K562 (cell line): ENCODE measurements around the gene NFAM1. TPM values are rescaled to one million over a fixed set of nuclear protein-coding genes. Genes with fewer than 3 reads are reported as not detected.

ENCODE experiments used
- ATAC-seq: fragments of 200-7000 bp; cut with Tn5 transposase; 3 replicates; pipeline ENCODE4 v1.9.1; 2020; ENCODE audit warnings: moderate library complexity
- BruUV-seq: library from RNA; stranded (reverse); fragments of 400-500 nt; replicated peaks from 2 replicates; lab custom pipeline; 2021; lab: Mats Ljungman, UMichigan
- CTCF ChIA-PET: fragments of 300-600 bp; formaldehyde crosslinking; extraction: SDS; loops from one replicate; lab custom pipeline; 2021; ENCODE audit warnings: low intra/inter-chr PET ratio; lab: Yijun Ruan, JAX
- POLR2A ChIA-PET: fragments of 300-600, 350-650 bp; sonication (Branson Sonifier 250); formaldehyde crosslinking; extraction: SDS; loops from one replicate; lab custom pipeline; 2021; ENCODE audit warnings: antibody characterized with exemption, inconsistent platforms; lab: Yijun Ruan, JAX
- DNase-seq, 4 experiments: peaks; one replicate each; pipeline versions ENCODE4 v3.0.0 to v3.0.0-alpha.2; 2011 to 2018; ENCODE audit warnings: low spot score in 3 of 4, mixed read lengths in 3 of 4; ENCODE audit errors: extremely low read depth in 1 of 4
- FAIRE-seq: peaks from 2 replicates; lab custom pipeline; 2011; peaks lifted over from hg19 to GRCh38; lab: Jason Lieb, UNC
- H2AFZ ChIP-seq: 2 replicates; pipeline ENCODE4 v1.6.0; 2011; ENCODE audit warnings: low read depth, low read length, control low read depth, inconsistent platforms
- H3K27ac ChIP-seq: fragments of 200-600 bp; 3 replicates; pipeline ENCODE4 v1.8.0; 2011; ENCODE audit warnings: low read depth, mild to moderate bottlenecking, control low read depth, inconsistent platforms, low read length, moderate library complexity, mixed read lengths; ENCODE audit errors: extremely low read depth
- H3K27me3 ChIP-seq, 2 experiments: fragments of 300-600 bp in 1 of 2; 2 replicates in 1 of 2; 3 replicates in 1 of 2; pipeline versions ENCODE4 v1.6.0 to v1.8.0; 2011; ENCODE audit warnings: inconsistent platforms in 2 of 2, low read length in 2 of 2, mild to moderate bottlenecking in 1 of 2, mixed read lengths in 1 of 2, moderate library complexity in 1 of 2; ENCODE audit not compliant: control insufficient read depth in 2 of 2, insufficient read depth in 2 of 2
- H3K36me3 ChIP-seq: fragments of 300-600 bp; 3 replicates; pipeline ENCODE4 v1.8.0; 2011; ENCODE audit warnings: mild to moderate bottlenecking, low read length, inconsistent platforms; ENCODE audit not compliant: control insufficient read depth, insufficient read depth
- H3K4me1 ChIP-seq, 2 experiments: fragments of 200-600 bp in 1 of 2; replicated peaks in 1 of 2; 2 replicates in 1 of 2; 3 replicates in 1 of 2; pipeline versions ENCODE4 v1.5.1 to v1.8.0; 2011; ENCODE audit warnings: inconsistent platforms in 2 of 2, low read length in 2 of 2, mild to moderate bottlenecking in 1 of 2, mixed read lengths in 1 of 2, moderate library complexity in 1 of 2; ENCODE audit not compliant: control insufficient read depth in 2 of 2, insufficient read depth in 2 of 2
- H3K4me2 ChIP-seq: 2 replicates; pipeline ENCODE4 v1.6.1; 2011; ENCODE audit warnings: low read length, control low read depth, inconsistent platforms, mixed read lengths; ENCODE audit not compliant: insufficient read depth
- H3K4me3 ChIP-seq: fragments of 200-600 bp; sonication (generic), shearing (Covaris generic); 2 replicates; pipeline ENCODE4 v1.5.1; 2016; ENCODE audit warnings: control low read depth, inconsistent platforms
- H3K79me2 ChIP-seq: fragments of 200-600 bp; 3 replicates; pipeline ENCODE4 v1.8.0; 2011; ENCODE audit warnings: low read length, inconsistent platforms; ENCODE audit not compliant: control insufficient read depth, insufficient read depth
- H3K9ac ChIP-seq, 2 experiments: 2 replicates each; pipeline versions ENCODE4 v1.6.0 to v1.6.1; 2011; ENCODE audit warnings: low read depth in 2 of 2, low read length in 2 of 2, control low read depth in 1 of 2, inconsistent platforms in 1 of 2, mild to moderate bottlenecking in 1 of 2, mixed read lengths in 1 of 2; ENCODE audit not compliant: insufficient read depth in 1 of 2
- H3K9me1 ChIP-seq: one replicate; pipeline ENCODE4 v1.6.0; 2011; ENCODE audit warnings: inconsistent platforms, mild to moderate bottlenecking, low read length, moderate library complexity; ENCODE audit not compliant: control insufficient read depth, insufficient read depth
- H3K9me3 ChIP-seq: replicated peaks from 2 replicates; pipeline ENCODE4 v1.5.1; 2011; ENCODE audit warnings: low read depth, low read length, inconsistent platforms; ENCODE audit not compliant: control insufficient read depth, insufficient read depth
- H4K20me1 ChIP-seq: replicated peaks from 2 replicates; pipeline ENCODE4 v1.6.1; 2011; ENCODE audit warnings: low read length, inconsistent platforms, mixed read lengths; ENCODE audit not compliant: control insufficient read depth, insufficient read depth
- PCBP1 ChIP-seq: fragments of 200-400 bp; formaldehyde crosslinking; IDR thresholded peaks from 2 replicates; pipeline ENCODE4 v1.6.1; 2018; ENCODE audit warnings: mild to moderate bottlenecking, low read depth, low read length; ENCODE audit not compliant: poor library complexity, severe bottlenecking
- TAF9B ChIP-seq: fragments of 450-650 bp; IDR thresholded peaks from 2 replicates; pipeline ENCODE4 v1.6.1; 2018; ENCODE audit warnings: mild to moderate bottlenecking; ENCODE audit not compliant: partially characterized antibody
- TFAP4 ChIP-seq: sonication (generic); formaldehyde crosslinking; IDR thresholded peaks from 2 replicates; pipeline ENCODE4 v1.8.0; 2022; ENCODE audit warnings: missing genetic modification reagents, mild to moderate bottlenecking, moderate library complexity, borderline replicate concordance
- ZBTB33 ChIP-seq: sonication (generic); formaldehyde crosslinking; IDR thresholded peaks from 2 replicates; pipeline ENCODE4 v1.8.1; 2023; ENCODE audit warnings: mild to moderate bottlenecking, missing genetic modification reagents
- ZKSCAN1 ChIP-seq: fragments of 150-350 bp; IDR thresholded peaks from 2 replicates; pipeline ENCODE4 v1.6.1; 2016; ENCODE audit warnings: low read depth, low read length
- ZNF609 ChIP-seq: sonication (generic); formaldehyde crosslinking; IDR thresholded peaks from 2 replicates; pipeline ENCODE4 v1.8.1; 2023; ENCODE audit warnings: missing genetic modification reagents, mild to moderate bottlenecking, borderline replicate concordance
- WGBS: fragments of 100-300 bp; shearing (Covaris generic); methylation state at CpG from one replicate; pipeline ENCODE4 v1.1.6; 2016; ENCODE audit warnings: low coverage, mixed read lengths; ENCODE audit not compliant: insufficient coverage; ENCODE audit errors: missing lambda C conversion rate; 5-methylcytosine and 5-hydroxymethylcytosine counted together
- in situ Hi-C: fragments of 300-500 bp; cut with MboI; formaldehyde crosslinking; loops from 4 replicates; pipeline ENCODE4 v1.15.0; 2018; ENCODE audit warnings: inconsistent platforms, mixed read lengths
- intact Hi-C: fragments of 100-400 bp; cut with micrococcal nuclease; formaldehyde crosslinking; loops from 2 replicates; pipeline ENCODE4 v1.14.2; 2022
- polyA plus RNA-seq, 8 experiments: library from polyadenylated mRNA; depleted of rRNA in 4 of 8; stranded (reverse) in 5 of 8; unstranded in 3 of 8; fragments of >200 nt; fragmentation: Nextera tagmentation in 2 of 8; fragmentation: Illumina TruSeq in 1 of 8; extraction: Ambion mirVana in 2 of 8; extraction: Trizol in 1 of 8; gene quantifications; 2 replicates each; pipeline versions ENCODE4 v1.2.1 to v1.2.3, GENCODE V29; 2011 to 2014; ENCODE audit warnings: inconsistent platforms in 1 of 8, missing spikeins in 1 of 8
- total RNA-seq, 7 experiments: library from RNA; depleted of rRNA in 6 of 7; stranded (reverse); fragments of >200 nt in 6 of 7; fragmentation: Illumina TruSeq in 2 of 7; extraction: Trizol in 2 of 7; gene quantifications; 2 replicates each; pipeline versions ENCODE4 v1.2.1 to v1.2.3, GENCODE V29; 2011 to 2021; ENCODE audit warnings: low replicate concordance in 1 of 7

NFAM1 gene
- total and polyA plus RNA-seq, 9 of the 15 experiments (the other 6 are each of a cell fraction or from before 2014, with no cell fraction given), result 0.01 to 0.18 (median 0.03) TPM; not detected in 5

DNA sequence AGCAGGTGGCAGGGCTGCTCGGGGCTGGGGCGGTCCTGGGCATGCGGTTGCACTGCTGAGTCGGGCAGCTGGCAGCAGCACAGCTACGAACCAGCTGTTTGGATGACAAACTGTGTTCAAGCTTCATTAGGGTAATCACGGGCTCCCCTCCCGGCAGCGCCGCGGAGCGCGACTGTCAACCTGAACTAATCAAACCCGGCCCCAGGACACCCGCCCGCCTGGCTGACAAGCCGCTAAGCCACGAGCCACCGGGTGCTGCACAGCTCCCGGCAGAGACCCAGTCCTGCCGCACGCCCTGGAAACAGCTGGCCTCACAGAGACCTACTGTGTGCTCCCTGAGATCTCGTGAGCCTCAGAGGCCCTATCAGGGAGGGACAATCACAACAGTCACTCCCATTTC is 101.2 kb downstream of the NFAM1 start:
- TF ChIP-seq TFAP4 (peak; percentile 30; the same call in 1 of the 2 replicates), PCBP1 (no peak), ZKSCAN1 (peak; percentile 93), ZBTB33 (CRISPR knock-in tag) (peak; percentile 92), TAF9B (no peak), ZNF609 (CRISPR knock-in tag) (no peak)
- H4K20me1 ChIP-seq, result peaks cover 6% of the 10 kb centered on the region; the same call in 1 of the 2 replicates
- no peak overlapping the region for H3K27ac ChIP-seq
- H3K27me3 ChIP-seq, result peaks cover 0 to 38% of the 10 kb centered on the region in 2 experiments; a peak in 2 of 5 replicates
- FAIRE-seq, result no peak
- no TSS peak for BruUV-seq
- intact Hi-C loops, result no loop called here
- H2AFZ ChIP-seq, result no peak overlapping the region
- WGBS, result 5% methylated on average over 8 of the region's 22 CpGs
- no peak for DNase-seq
- H3K9ac ChIP-seq, result no peak overlapping the region
- no peaks in the 10 kb centered on the region for H3K79me2 ChIP-seq
- in situ Hi-C loops, result no loop called here
- H3K4me1 ChIP-seq, result peaks cover 0 to 23% of the 10 kb centered on the region in 2 experiments; a peak in 2 of 5 replicates
- no peaks in the 10 kb centered on the region for H3K36me3 ChIP-seq
- no peak overlapping the region for H3K4me2 ChIP-seq
- ChIA-PET CTCF (no interaction called here), POLR2A (no interaction called here)
- H3K9me3 ChIP-seq, result no peaks in the 10 kb centered on the region
- peak; percentile 61; the same call in 2 of the 3 replicates for ATAC-seq
- no peak overlapping the region for H3K4me3 ChIP-seq
- H3K9me1 ChIP-seq, result no peaks in the 10 kb centered on the region
